Right lung (tissue), 5 donors: Measurements from ENCODE around the gene NEURL1B. TPM values are rescaled to one million over a fixed set of nuclear protein-coding genes. Genes with fewer than 3 reads are reported as not detected.
"Not testable (repeated sequence)": the region's sequence is repeated elsewhere in the genome, so short reads cannot be mapped to it uniquely, and the experiment has no call there.

Experiments
- DNase-seq, 2 donors: peaks; one replicate each; pipeline ENCODE4 v3.0.0-alpha.2; 2013
- polyA plus RNA-seq, 5 donors: library from polyadenylated mRNA; unstranded; fragments of 120-200 nt; gene quantifications; one replicate each; pipeline versions ENCODE4 v1.2.1 to v1.2.3, GENCODE V29; 2013; ENCODE audit warnings: inconsistent platforms in 1 of 5, low replicate concordance in 1 of 5; ENCODE audit not compliant: insufficient read length in 5 of 5, insufficient read depth in 1 of 5

The NEURL1B gene
- polyA plus RNA-seq, 5 donors: 22.2 to 32.4 (median 28.7) TPM

DNA sequence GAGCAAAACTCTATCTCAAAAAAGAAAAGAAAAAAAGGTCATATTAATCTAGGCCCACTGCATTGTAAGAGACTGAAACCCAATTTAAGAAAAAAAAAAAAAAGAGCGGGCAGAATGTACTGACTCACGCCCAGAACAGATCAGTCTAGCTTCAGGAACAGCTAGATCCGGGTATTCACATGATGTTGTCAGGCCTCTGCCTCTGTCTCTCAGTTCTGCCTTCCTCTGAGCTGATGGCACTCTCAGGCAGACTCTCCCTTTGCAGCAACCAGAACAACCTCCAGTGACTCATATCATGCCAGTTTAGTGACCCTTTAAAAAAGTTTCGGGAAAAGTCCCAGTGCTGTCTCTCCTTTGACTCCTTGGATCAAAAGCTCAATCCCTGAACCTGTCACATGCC is 53.0 kb downstream of the NEURL1B start:
- DNase-seq: no peak

DNA sequence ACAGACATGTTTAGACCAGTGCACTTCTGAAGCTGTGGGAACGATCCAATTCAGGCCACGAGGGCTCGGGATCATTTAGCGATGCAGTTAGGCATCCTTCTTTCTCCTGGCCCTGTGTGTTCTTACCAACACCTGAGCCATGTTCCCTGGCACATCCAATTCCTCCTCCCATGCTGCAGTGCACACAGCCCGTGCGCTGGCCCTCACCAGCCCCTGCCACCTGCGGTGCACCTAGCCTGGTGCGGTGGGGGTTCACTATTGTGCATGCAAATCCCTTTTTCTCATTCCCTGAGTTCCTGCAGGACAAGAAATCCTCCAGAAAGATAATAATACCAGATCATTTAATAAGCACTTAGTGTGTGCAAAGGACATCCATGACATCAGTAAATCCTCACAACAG is 53.5 kb downstream of the NEURL1B start:
- no peak for DNase-seq

DNA sequence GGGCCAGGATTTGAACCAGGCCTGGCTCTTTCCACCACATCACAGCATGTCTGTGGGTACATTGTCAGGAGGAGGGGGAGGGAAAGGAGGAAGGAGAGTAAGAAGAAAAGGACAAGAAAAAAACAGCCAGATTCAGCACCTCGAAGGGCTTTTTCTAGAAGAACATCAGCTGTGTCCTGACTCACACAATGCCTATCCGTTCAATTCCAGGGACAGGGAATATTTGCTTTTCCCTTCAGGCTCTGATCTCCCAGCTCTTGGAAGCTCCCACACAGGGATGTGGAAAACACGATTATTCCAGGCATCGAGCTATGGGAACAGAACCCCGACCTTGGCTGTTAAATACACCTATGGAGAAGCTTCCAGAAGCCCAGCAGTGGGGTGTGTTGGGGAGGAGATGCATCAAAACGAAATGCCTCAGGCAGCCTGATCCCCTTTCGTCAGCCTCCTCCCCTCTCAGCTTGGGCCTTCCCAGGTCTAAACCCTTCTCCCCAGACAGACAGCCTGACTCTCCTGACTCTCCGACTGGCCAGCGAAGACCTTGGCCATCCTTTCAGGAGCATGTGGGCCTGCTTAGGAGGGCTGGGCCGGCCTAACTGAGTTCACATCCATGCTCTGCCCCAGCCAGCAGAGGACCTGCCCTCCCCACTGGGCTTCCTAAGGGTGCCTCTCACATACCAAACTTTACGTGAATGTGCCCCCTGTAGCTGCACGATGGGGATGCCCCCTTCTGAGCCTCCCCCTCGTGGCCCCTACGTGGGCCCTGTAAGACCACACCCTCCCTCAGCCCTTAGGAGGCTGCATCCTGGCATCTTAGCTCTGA is 54.4 kb downstream of the NEURL1B start:
- no peak for DNase-seq

DNA sequence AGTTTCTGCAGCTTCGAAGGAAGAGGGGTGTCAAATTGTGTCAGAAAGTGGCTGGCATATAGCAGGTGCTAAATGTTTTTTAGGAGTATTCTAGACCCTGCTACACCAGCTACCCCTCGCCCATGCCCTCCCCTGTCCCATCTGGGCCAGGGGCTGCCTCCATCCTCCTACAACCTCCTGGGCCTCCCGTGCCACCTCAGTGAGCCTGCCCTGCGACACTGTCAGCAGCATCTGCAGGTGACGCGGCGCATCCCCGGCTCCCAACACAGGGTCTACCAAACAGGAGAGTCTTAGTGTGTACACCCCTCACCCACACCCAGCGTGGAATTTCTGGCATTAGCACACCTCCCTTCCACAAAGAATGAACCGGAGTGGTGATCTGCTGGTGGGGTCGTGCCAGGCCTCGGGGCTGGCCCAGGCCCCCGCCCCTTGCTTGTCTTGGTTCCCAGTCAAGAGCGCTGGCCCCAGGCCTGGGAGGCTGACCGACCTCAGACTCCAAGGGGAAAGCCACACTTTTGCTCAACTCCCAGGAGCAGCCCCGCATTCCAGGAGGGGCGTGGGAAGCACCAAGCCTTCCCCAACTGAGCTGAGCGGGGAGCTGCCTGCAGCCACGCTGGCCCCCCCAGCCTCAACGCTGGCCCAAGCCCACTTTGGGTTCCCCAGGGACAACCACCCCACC is 55.2 kb downstream of the NEURL1B start:
- DNase-seq: no peak

DNA sequence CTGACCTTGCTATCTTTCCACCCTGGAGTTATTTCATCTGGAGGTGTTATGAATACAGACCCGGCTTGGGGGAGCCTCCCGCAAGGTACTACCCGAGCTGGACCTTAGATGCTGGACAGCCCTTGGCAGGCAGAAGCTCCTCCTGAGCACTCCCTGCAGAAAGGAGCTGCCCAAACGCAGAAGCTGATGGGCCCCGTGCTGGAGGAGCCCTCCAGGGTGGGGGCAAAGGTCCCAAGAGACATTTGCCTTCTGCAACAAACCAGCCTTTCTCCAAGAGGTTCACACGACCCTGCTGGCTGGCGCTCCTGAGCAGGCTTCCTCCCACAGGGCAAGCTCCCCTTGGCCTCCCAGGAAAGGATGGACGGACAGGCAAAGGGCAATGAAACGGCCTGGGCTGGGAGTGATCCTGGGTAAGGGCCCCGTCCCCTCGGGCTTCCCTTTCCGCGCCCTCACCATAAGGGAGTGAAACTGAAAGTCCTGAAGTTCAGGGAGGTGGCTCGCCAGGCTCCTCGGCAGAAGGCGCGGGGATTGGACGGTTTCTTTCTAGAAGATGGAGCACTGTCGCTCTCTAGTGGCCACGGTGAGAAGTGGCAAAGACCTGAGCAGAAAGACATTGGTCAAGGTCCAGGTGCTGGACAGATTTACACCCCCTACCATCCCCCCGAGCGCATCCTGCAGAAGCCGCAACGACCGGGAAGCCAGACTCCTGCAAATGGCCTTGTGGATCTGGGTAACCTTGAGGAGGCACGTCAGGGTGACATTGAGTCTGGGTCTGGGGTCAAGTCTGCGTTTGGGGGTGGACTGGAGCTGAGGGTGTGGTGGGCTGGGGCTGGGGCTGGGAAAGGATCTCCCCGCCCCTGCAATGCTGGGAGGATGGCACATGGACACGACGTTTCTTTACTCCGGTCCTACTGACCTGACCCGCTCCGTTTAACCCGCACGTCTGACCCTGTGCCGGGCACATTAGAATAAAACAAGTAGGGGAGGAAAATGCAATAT is 56.4 kb downstream of the NEURL1B start:
- peak in 1 of 2 donors; percentile 87 for DNase-seq

DNA sequence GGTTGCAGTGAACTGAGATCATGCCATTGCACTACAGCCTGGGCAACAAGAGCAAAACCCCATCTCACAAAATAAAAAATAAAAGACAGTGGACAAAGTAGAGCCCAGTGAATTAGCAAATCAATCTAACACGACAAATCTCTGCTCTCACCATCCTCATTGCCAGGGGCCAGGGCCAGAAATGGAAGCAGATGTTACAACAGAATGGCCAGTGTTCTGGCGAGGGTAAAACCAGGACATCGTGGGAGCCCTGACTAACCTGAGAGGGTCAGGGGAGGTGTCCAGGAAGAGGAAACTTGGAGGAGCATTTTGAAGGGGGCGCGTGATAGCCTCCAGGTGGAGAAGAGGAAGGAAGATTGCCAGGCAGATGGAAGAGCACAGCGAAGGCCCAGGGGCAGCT is 58.4 kb downstream of the NEURL1B start:
- no peak for DNase-seq

DNA sequence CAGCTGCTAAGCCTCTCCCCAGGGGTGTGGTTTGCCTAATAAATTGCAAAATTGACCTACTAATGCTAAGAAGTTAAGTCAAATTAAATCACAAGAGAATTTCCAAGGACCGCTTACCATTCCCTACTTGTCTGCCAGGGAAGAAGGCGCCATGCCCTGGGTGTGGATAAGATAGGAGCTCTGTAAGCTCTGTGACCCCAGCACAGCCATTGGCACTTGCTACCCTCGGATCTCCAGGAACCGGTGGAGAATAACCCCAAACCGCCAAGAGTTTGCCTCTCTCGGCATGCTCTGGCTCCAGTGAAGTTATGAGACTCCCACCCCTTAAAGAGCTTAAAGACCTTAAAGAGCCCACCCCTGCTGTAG is 58.9 kb downstream of the NEURL1B start:
- no peak for DNase-seq

DNA sequence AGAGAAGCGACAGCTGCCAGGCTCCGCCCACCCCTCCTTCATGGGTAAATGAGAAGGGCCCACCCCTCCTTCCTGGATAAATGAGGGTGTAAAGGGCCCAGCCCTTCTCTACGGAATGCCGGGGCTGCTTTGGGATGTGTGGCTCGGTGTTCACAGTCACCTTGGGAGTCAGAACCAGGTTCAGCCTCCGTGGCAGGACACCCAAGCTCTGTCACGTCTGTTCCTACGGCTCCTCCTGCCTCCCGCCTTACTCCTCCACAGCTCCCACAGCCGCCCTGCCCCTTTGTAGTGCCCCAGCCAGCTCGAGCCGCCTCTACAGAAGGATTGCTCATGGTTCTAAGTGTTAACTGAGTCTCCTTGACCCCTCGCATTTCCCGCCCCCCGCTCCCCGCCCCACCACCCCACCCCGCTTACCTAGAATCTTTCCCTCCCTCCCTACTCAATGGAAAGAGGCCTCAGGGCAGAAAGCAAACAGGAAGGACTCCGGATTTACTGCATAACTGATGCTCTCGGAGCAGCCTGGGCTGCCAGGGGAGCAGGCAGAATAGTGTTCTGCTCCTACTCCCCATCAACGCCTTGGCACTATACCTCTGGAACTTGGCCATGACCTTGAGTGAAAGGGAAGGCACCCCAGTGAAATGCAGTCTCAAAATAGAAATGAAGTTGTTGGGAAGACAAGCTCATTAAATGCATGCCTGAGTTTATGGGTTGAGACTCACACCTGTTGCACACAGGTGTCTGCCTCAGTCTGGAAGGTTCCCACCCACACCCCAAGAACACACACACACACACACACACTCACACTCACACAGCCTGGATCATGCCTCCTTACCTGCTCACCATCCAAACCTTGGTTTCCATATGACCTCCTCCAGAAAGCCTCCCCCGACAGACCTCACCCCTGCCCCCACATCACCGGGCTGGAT is 59.6 kb downstream of the NEURL1B start:
- peak in 1 of 2 donors; percentile 46 for DNase-seq

DNA sequence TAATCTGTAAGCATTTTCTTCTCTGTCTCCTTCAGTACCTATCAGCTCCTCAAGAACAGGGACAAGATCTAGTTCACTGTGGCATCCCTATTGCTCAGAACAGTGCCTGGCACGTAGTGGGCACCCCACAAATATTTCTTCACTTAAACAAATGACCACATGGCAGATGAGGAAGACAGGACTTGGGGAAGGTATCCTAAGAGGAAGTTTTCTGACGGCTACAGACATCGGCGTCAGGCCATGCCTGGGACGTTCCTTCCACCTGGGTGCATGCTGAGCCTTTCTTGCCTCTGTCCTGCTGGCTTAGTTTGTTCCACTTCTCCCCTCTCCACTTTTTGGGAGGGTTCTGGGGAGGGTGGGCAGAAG is 60.2 kb downstream of the NEURL1B start:
- DNase-seq: no peak

DNA sequence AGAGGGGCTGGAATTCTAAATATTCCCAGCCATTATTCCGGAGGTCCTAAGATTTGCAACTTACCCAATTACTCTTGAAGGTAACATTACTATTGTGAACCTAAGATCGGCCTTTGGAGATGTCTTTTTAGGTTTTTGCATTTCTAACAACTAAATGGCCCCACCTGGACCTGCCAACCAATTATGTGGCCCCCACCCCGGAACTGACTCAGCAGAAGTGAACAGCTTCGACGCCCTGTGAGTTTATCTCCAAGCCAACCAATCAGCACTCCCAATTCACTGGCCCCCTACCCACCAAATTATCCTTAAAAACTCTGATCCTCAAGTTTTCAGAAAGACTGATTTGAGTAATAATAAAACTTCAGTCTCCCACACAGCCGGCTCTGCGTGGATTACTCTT is 62.9 kb downstream of the NEURL1B start:
- no peak for DNase-seq

DNA sequence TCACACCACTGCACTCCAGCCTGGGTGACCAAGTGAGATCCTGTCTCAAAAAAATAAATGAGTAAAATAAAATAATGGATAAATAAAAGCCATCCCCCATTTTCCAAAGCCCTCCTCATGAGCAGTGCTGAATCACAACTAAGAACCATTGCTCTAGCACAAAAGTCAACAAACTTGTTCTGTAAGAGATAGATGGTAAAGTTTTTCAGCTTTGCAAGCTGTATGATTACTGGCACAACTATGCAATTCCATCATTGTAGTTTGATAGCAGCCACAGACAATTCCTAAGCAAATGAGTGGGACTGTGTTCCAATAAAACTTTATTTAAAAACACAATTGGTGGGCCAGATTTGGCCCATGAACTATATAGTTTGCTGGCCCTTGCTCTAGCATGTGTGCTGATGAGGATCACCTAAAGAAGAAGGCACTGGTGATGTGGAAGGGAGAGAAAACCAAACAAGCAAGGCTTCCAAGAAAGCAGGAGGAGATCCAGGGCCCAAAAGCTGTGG is 64.6 kb downstream of the NEURL1B start:
- no peak for DNase-seq

DNA sequence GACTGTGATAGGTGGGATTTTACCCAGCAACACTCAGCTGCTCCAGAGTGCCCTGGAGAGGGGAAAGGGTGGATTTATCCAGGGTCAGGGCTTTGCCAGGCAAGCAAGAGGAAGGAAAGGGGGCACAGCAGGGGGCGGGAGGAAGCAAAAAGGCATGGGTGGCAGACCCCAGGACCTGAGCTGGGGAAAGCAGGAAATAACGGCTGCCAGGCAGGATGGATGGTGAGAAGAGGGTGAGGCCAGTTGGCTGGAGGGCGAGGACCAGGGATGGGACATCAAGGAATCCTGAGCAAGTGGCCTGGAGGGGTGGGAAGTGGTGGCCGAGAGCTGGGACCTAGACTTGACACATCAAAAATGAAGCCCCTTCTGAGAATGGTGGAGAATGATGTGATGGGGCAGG is 65.7 kb downstream of the NEURL1B start:
- no peak for DNase-seq

DNA sequence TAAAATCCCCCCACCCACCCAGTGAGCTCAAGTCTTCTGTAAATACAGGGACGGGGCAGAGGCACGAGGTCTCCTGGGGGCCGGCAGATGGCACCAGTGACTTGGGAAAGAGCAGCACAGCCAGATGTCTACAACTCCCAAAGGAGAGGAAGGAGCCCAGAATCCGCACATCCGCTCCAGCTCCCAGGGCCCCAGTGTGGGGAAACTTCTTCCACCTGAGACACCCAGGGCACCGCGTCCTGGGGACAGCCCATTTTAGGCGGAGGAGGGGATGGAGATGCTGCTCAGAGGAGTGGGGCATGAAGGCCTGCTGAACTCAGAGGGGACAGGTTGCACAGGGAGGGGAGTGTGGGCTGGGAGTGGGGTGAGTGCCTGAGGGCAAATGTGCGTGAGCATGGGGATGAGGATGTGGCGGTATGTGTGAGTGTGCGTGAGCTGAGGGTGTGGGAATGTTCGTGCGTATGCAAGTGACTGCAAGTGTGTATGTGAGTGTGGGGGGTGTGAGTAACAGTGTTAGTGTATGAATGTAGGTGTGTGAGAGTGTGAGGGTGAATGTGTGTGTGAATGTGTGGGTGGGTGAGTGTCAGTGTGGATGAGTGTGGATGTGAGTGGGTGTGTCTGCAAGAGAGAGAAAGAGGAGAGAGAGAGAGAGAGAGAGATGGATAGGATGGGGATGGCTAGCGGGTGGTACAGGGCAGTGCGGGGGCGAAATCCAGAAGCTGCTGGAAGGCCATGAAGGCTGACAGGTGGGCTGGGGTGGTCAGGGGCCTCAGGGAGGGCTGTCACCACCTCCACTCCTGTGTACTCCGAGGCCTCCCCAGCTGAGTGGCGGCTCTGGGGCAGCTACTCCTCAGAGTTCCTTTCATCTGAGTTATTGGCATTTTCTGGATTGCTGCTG is 66.5 kb downstream of the NEURL1B start:
- peak in 1 of 2 donors; percentile 52 for DNase-seq

DNA sequence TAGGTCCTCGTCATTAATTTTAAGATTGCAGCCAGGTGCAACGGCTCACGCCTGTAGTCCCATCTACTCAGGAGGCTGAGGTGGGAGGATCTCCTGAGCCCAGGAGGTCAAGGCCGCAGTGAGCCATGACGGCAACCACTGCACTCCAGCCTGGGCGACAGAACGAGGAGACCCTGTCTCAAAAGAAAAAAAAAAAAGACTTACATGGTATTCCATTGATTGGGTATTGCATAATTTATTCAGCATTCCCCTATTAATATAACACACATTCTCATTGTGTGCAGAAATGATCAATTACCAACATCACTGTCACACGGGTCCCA is 67.1 kb downstream of the NEURL1B start:
- DNase-seq: no peak

DNA sequence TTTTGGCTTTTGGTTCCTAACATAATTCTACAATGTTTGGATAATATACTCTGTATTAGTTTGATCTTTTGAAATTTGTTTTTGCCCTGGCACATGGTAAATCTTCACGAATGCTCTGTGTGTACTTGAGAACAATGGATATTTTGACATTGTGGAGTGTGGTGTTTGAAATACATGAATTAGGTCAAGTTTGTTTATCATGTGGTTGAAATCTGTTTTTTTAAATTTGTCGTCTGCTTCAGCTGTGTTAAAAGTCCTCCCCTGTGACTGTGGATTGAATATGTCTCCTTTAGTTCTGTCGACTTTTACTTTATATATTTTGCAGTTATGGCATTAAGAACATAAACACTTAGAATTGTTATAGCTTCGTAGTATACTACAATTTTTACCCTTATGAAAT is 69.6 kb downstream of the NEURL1B start:
- peak in 1 of 2 donors; percentile 42 for DNase-seq

DNA sequence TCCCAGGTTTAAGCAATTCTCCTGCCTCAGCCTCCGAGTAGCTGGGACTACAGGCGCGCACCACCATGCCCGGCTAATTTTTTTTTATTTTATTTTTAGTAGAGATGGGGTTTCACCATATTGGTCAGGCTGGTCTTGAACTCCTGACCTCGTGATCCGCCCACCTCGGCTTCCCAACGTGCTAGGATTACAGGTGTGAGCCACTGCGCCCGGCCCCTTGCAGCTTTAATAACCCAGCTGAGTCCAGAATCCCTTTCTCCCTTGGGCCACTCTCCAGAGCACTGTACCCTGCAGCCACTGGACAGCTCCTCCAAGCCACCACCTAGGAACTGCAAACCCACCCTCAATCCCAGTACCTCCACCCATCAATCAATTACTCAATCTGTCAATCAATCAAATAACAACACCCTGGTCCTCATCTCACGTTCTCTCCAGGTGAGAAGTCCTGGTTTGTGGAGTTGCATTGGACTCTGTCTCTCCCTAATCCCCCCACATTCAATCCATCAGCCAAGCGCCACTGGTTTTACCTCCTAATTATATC is 70.3 kb downstream of the NEURL1B start:
- DNase-seq: not testable (repeated sequence)

DNA sequence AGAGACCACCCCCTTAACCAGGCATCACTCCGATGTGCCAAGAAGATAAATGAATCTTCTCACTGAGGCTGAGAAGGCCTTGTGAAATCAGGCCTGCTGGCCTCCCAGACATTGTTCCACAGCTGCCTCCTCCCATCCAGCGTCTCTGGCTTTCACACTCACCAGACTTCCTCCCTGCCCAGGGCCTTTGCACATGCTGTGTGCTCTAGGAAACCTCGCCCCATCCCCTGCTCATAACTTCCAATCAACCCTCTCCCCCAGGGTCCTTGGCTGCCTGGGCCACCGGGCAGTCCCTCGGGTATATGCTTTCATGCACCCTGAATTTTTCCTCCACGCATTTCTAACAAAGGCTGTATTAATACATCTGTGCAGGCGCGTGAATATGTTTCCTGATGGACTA is 71.5 kb downstream of the NEURL1B start:
- no peak for DNase-seq

DNA sequence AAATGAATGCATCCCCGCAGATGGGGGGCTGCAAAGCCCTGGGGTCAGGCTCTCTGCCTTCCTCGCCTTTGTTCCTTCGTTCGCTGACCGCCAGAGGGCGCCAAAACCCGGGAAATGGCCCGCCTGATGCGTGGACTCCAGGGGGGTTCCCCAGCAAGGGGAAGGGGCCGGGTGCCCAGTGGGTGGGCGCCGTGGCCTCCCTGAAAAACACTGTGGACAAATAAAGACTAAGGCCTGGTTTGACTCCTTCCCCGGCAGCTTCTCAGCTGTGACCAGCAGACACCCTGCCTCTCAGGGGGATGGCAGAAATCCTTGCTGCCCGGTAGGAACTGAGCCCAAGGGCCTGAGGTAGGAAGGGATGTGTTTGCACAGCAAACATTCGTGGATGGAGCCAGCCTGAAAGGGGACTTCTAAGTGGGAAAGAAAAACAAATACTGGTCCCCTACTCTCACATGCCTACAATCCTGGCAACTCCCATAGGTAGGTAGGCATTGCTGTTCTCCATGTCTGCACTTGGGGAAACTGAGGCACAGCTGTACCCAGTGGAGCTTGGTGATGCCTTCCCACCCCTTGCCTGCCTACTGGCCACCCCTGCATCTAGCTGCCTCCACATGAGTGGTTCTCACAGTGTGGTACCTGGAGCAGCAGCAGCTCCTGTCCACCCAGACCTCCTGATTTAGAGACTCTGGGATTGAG is 72.2 kb downstream of the NEURL1B start:
- peak in 1 of 2 donors; percentile 60 for DNase-seq
